Erythroblast (primary cell): ENCODE measurements around the gene TMC1.

Experiments
- GATA1 ChIP-seq: IDR thresholded peaks from 2 replicates; pipeline ENCODE4 v1.6.1; 2011; ENCODE audit warnings: low read depth, mild to moderate bottlenecking, control low read depth, low read length, moderate library complexity
- POLR2A ChIP-seq: IDR thresholded peaks from 2 replicates; pipeline ENCODE4 v1.6.1; 2011; ENCODE audit warnings: mild to moderate bottlenecking, low read length

GRCh38 chr9:72864327-72864726 is 342.9 kb downstream of the TMC1 start:
- no peak for TF ChIP-seq POLR2A
- TF ChIP-seq GATA1: no peak
